Testis (tissue), 3 donors: ENCODE measurements around the gene TJP1. TPM values are rescaled to one million over a fixed set of nuclear protein-coding genes. Genes with fewer than 3 reads are reported as not detected.

Experiments used
- DNase-seq: peaks from one replicate; pipeline ENCODE4 v3.0.0-alpha.2; 2019
- H3K27ac ChIP-seq, 2 donors: fragments of 200-600 bp; sonication (generic); one replicate each; pipeline ENCODE4 v1.5.1; 2019
- H3K27me3 ChIP-seq: fragments of 200-600 bp; sonication (generic); one replicate; pipeline ENCODE4 v1.5.1; 2019
- H3K36me3 ChIP-seq: fragments of 200-600 bp; sonication (generic); one replicate; pipeline ENCODE4 v1.5.1; 2017; ENCODE audit warnings: low read depth; ENCODE audit errors: missing control alignments
- H3K4me1 ChIP-seq: fragments of 200-600 bp; sonication (generic); one replicate; pipeline ENCODE4 v1.5.1; 2019
- H3K4me3 ChIP-seq, 2 donors: fragments of 200-600 bp; sonication (generic); one replicate each; pipeline ENCODE4 v1.5.1; 2017 to 2019
- H3K9me3 ChIP-seq: fragments of 200-600 bp; sonication (generic); one replicate; pipeline ENCODE4 v1.5.1; 2017
- POLR2A ChIP-seq: fragments of 450-650 bp; IDR thresholded peaks from one replicate; pipeline ENCODE4 v1.6.1; 2017; ENCODE audit warnings: antibody characterized with exemption, mild to moderate bottlenecking, moderate library complexity
- WGBS, 2 donors: methylation state at CpG; one replicate each; pipeline ENCODE4 v1.1.5; 2018; 5-methylcytosine and 5-hydroxymethylcytosine counted together
- intact Hi-C: fragments of 100-400 bp; cut with DNase I; formaldehyde crosslinking; loops from one replicate; pipeline ENCODE4 v1.15.1; 2023; ENCODE audit warnings: low total_unique reads
- polyA plus RNA-seq: library from polyadenylated mRNA; stranded (reverse); fragments of 350-450 nt; fragmentation: Illumina TruSeq; extraction: RNeasy Lipid Tissue Mini Kit (QIAGEN cat#74804); gene quantifications from one replicate; pipeline ENCODE4 v1.2.3, GENCODE V29; 2014; ENCODE audit warnings: low read depth, low replicate concordance; ENCODE audit not compliant: insufficient read depth
- total RNA-seq, 2 donors: library from RNA; depleted of rRNA; stranded (reverse); fragments of >200 nt; gene quantifications; one replicate each; pipeline ENCODE4 v1.2.3, GENCODE V29; 2016
- TF ChIP-seq, protein P1 (sequence below), 3 experiments: fragments of 450-650 bp in 2 of 3; fragments of 200-600 bp in 1 of 3; sonication (generic) in 1 of 3; IDR thresholded peaks; one replicate each; pipeline ENCODE4 v1.5.1; 2016 to 2019; ENCODE audit warnings: antibody characterized with exemption in 3 of 3, mild to moderate bottlenecking in 2 of 3, moderate library complexity in 1 of 3

The TJP1 gene
- total and polyA plus RNA-seq, 3 donors from 2014 or later, result 102 to 315 (median 255) TPM

DNA sequence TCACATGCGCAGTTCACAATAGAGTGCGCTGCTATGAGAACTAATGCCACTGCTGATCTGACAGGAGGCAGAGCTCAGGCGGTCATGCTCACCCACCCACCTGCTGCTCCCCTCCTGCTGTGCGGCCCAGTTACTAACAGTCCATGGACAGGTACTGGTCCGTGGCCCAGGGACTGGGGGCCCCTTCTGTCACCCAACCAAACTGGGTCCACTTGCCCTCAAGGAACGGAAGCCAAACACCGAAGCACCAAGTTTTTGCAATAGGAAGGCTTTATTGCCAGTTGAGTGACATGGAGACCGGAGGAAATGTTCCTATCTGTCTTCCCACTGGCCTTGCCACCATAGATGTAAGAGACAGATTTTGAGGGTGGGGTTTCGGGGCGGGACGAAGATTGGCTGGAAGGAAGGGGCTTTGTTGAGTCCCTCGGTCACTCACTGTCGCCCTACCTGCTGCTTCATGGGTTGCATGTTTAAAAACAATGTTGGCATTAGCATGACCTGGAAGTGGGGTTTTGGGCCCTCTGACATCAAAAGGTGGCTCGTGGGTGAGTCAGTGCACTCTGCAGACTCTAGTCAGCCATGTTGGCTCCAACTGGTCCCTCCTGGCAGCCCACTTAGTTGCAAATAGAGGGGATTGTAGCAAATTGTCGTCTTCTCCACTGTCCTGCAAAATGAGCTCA, 141.0 kb downstream of the TJP1 start:
- Histone ChIP-seq H3K27ac (no peak overlapping the region), H3K27me3 (no peaks in the 10 kb centered on the region), H3K4me3 (no peak overlapping the region), H3K36me3 (no peaks in the 10 kb centered on the region), H3K9me3 (no peaks in the 10 kb centered on the region), H3K4me1 (peaks cover 15% of the 10 kb centered on the region)
- DNase-seq, result peak; percentile 4
- TF ChIP-seq, protein P1, sequence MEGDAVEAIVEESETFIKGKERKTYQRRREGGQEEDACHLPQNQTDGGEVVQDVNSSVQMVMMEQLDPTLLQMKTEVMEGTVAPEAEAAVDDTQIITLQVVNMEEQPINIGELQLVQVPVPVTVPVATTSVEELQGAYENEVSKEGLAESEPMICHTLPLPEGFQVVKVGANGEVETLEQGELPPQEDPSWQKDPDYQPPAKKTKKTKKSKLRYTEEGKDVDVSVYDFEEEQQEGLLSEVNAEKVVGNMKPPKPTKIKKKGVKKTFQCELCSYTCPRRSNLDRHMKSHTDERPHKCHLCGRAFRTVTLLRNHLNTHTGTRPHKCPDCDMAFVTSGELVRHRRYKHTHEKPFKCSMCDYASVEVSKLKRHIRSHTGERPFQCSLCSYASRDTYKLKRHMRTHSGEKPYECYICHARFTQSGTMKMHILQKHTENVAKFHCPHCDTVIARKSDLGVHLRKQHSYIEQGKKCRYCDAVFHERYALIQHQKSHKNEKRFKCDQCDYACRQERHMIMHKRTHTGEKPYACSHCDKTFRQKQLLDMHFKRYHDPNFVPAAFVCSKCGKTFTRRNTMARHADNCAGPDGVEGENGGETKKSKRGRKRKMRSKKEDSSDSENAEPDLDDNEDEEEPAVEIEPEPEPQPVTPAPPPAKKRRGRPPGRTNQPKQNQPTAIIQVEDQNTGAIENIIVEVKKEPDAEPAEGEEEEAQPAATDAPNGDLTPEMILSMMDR (IDR thresholded peaks at IDR 0.05), result no peak
- no peak for TF ChIP-seq POLR2A
- intact Hi-C loops, result no loop called here
- WGBS, 2 donors, result 90 to 92% methylated on average over 15 of the region's 15 CpGs

- no peaks in the 10 kb centered on the region for H3K36me3 ChIP-seq
- H3K27ac ChIP-seq, result no peak overlapping the region
- intact Hi-C loops, result no loop called here
- no peaks in the 10 kb centered on the region for H3K27me3 ChIP-seq
- TF ChIP-seq, protein P1 (IDR thresholded peaks at IDR 0.05), result no peak
- TF ChIP-seq POLR2A, result no peak
- H3K4me3 ChIP-seq, result no peak overlapping the region
- H3K9me3 ChIP-seq, result no peaks in the 10 kb centered on the region
- 59 to 68% methylated on average over 12 of the region's 12 CpGs for WGBS, 2 donors
- DNase-seq, result peak; percentile 12
- peaks cover 15% of the 10 kb centered on the region for H3K4me1 ChIP-seq
These were observed 141.7 kb downstream of the TJP1 start for GRCh38 chr15:29680465-29681165.

- peaks cover 15% of the 10 kb centered on the region for H3K4me1 ChIP-seq
- 89 to 93% methylated on average over 4 of the region's 4 CpGs for WGBS, 2 donors
- no peak overlapping the region for H3K4me3 ChIP-seq
- no peaks in the 10 kb centered on the region for H3K9me3 ChIP-seq
- no peak for TF ChIP-seq POLR2A
- TF ChIP-seq, protein P1 (IDR thresholded peaks at IDR 0.05), result no peak
- peak; percentile 8 for DNase-seq
- H3K27me3 ChIP-seq, result no peaks in the 10 kb centered on the region
- intact Hi-C loops, result no loop called here
- H3K36me3 ChIP-seq, result no peaks in the 10 kb centered on the region
- no peak overlapping the region for H3K27ac ChIP-seq
These were observed 143.7 kb downstream of the TJP1 start for GRCh38 chr15:29678504-29679034.

GRCh38 chr15:29677871-29678461, 144.3 kb downstream of the TJP1 start:
- no peak for TF ChIP-seq POLR2A
- TF ChIP-seq, protein P1 (IDR thresholded peaks at IDR 0.05), result no peak
- H3K4me3 ChIP-seq, result no peak overlapping the region
- WGBS, 2 donors, result 75 to 76% methylated on average over 8 to 10 of the region's 10 CpGs
- no peaks in the 10 kb centered on the region for H3K9me3 ChIP-seq
- H3K4me1 ChIP-seq, result peaks cover 15% of the 10 kb centered on the region
- H3K27ac ChIP-seq, result no peak overlapping the region
- DNase-seq, result peak; percentile 65
- H3K36me3 ChIP-seq, result no peaks in the 10 kb centered on the region
- H3K27me3 ChIP-seq, result no peaks in the 10 kb centered on the region
- intact Hi-C loops, result no loop called here
